ENCODE results near the gene ESRRA. TPM values are rescaled to one million over a fixed set of nuclear protein-coding genes. Genes with fewer than 3 reads are reported as not detected.

Gene ESRRA
- polyA plus RNA-seq, 3 donors from 2014 or later: 4.6 to 18.0 (median 8.7) TPM

DNA sequence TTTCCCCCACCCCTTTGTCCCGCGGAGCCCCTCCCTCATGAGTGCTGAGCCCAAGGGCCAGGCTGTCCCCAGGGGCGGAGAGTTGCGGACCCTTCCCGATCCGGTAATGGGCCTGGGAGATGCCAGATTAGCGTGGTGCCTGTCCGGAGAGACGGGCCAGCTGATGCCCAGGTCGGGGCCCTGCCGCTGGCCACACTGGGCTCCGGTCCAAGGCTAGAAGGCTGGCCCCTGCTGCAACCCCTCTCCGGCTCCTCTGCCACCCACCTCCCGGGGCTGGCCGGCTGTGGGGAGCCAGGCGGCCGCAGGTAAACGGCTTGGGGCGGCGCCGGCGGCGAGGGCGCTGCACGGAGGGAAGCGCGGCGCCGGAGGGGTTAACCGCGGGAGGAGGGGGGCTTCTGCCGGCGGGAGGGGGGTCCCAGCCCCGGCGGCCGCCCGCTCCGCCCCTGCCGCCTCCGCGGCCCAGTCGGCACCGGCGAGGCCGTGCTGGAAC, 14.0 kb upstream of the ESRRA start, which contains the start of gene KCNK4:
Gene KCNK4, plus strand, starts transcription at position 41 of the 490 bp plus-strand sequence. CDS start 1,717 bp downstream, outside the sequence.
- no peaks in the 10 kb centered on the region for H3K9me3 Mint-ChIP-seq
- H3K27me3 Mint-ChIP-seq (ENCODE audit: low read depth in 3 of 3): peaks cover 15 to 18% (median 18%) of the 10 kb centered on the region in 3 donors
- H3K4me3 Mint-ChIP-seq: peak within 1 kb of the TSS; percentile 40 to 73 (median 64)
- peaks cover 12% of the 10 kb centered on the region in 2 donors for H3K4me1 Mint-ChIP-seq
- peaks cover 0 to 5% (median 0%) of the 10 kb centered on the region in 3 donors for H3K36me3 Mint-ChIP-seq
- no peak for DNase-seq
- H3K27ac Mint-ChIP-seq: no peak within 1 kb of the TSS

DNA sequence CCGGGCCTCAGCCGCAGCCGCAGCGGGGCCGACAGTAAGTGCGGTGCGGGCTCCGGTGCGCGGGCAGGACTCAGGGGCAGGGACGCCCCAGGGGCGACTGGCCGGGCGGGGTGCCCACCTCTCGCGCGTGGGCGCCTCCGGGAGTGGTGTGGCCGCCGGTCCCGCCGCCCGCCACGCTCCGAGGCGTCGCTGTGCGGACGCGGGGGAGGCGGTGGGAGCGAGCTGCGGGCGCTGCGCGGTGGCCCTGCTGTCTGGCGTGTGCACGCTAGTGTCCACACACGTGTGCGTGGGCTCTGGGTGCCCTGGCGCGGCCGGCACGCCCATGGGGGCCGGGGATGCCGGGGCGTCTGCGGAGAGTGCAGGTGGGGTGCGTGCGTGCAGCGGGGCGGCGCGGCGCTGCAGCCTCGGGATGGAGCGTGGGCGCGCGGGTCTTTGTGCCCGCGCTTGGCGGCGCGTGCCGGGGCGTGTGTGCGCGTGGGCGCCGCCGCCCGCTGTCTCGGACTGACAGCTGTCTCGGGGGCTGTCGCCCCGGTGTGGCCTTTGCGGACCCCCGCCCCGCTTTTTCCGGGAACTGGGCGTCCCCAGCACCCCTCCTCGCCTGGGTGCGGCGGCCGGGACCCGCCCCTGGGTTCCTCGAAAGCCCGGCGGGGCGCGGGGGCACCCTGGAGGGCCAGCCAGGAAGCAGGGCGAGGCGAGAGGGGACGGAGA, 13.4 kb upstream of the ESRRA start:
- Mint-ChIP-seq H3K27me3 (ENCODE audit: low read depth in 3 of 3) (peaks cover 18 to 22% (median 18%) of the 10 kb centered on the region in 3 donors), H3K4me3 (no peak overlapping the region), H3K27ac (no peak overlapping the region), H3K4me1 (peaks cover 6 to 7% of the 10 kb centered on the region in 2 donors), H3K36me3 (peaks cover 0 to 5% (median 0%) of the 10 kb centered on the region in 3 donors), H3K9me3 (no peaks in the 10 kb centered on the region)
- DNase-seq: no peak

DNA sequence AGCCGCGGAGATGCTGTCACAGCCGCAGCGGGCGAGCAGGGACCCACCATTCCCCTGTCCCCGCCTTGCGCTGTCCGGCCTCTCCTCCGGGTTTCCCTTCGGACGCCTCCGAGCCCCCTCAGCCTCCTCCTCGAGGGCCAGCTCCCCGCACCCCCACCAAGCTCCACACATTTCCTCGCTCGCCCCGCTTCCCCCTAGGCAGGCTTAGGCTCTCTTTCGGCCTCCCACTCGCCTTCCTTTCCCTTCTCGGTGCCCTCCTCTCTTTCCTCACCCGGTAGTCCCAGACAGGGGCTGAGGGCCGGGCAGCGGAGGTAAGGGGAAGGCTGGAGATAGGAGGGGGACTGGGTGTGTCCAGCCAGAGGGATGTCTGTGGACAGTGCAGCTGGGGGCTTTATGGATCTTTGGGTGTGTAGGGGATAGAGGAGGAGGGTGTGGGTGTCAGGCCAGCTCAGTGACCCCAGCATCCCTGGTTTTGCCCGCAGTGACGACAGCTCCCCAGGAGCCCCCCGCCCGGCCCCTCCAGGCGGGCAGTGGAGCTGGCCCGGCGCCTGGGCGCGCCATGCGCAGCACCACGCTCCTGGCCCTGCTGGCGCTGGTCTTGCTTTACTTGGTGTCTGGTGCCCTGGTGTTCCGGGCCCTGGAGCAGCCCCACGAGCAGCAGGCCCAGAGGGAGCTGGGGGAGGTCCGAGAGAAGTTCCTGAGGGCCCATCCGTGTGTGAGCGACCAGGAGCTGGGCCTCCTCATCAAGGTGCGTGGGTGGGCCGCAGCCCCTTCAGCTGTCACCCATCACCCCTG, 12.7 kb upstream of the ESRRA start:
- DNase-seq: no peak
- H3K27me3 Mint-ChIP-seq (ENCODE audit: low read depth in 3 of 3): peaks cover 21 to 26% (median 24%) of the 10 kb centered on the region in 3 donors
- no peaks in the 10 kb centered on the region for H3K9me3 Mint-ChIP-seq
- peaks cover 5 to 7% of the 10 kb centered on the region in 2 donors for H3K4me1 Mint-ChIP-seq
- peaks cover 0 to 5% (median 0%) of the 10 kb centered on the region in 3 donors for H3K36me3 Mint-ChIP-seq
- no peak overlapping the region for H3K27ac Mint-ChIP-seq
- H3K4me3 Mint-ChIP-seq: peak overlapping the region in 4 of 5 donors; percentile 14 to 67 (median 52)

DNA sequence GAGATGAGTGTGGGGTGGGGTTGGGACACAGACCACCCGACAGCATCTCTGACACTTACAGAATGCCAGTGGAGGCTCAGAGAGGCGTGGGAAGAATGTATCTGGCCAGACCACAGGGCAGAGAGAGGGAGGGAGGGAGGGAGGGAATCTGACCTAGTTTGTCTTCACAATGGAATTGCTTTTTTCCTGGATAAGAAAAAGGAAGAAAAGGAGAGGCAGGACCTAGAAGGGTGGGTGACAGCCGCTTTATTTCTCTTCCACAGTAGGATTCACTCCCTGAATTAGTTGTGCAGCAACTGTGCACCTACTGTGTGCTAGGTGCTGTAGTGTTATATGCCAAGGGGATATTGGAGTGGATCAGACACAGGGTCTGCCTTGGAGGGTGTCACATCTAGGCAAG, 10.6 kb upstream of the ESRRA start:
- Mint-ChIP-seq H3K4me1 (peaks cover 8 to 9% of the 10 kb centered on the region in 2 donors), H3K9me3 (no peaks in the 10 kb centered on the region), H3K4me3 (no peak overlapping the region), H3K27me3 (ENCODE audit: low read depth in 3 of 3) (peaks cover 26 to 36% (median 29%) of the 10 kb centered on the region in 3 donors), H3K27ac (no peak overlapping the region), H3K36me3 (peaks cover 0 to 5% (median 0%) of the 10 kb centered on the region in 3 donors)
- no peak for DNase-seq

DNA sequence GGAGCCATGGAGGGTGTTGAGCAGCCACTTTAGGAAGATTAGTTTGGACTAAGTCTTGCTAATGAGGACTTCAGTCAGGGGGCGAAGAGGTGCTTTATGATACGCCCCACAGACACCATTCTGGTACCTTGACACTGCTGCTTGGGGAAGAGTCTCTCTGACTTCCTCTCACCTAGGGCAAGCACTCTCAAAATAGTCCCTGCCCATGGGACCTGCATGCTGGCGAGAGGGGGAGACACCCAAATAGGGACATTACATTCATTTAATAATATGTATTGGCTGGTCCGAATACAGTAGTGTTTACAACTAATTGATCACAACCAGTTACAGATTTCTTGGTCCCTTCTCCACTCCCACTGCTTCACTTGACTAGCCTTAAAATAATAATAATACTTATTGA, 9.6 kb upstream of the ESRRA start:
- no peak overlapping the region for H3K4me3 Mint-ChIP-seq

DNA sequence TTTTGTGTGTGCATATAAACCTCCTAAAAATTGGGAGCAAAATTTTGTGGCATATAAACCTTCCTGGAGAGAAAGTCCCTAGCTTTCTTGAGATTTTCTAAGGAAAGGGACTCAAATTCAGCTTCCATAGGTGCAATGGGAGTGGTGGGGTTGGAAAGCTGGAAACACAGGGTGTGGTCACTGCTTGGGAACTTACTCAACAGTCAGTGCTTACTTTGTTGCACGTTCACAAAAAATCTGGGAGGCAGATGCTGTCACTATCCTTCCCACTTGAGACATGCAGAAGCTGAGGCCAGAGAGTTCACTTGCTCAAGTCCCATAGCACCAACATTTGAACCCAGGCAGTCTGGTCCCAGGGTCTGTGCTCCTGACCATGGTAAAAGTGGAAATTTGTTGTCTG, 9.1 kb upstream of the ESRRA start:
- no peak overlapping the region for H3K27ac Mint-ChIP-seq
- peaks cover 15 to 18% of the 10 kb centered on the region in 2 donors for H3K4me1 Mint-ChIP-seq
- H3K9me3 Mint-ChIP-seq: no peaks in the 10 kb centered on the region

More for the DNA sequence above, 9.6 kb upstream of the ESRRA start:
- H3K4me1 Mint-ChIP-seq: peaks cover 12 to 15% of the 10 kb centered on the region in 2 donors
- H3K36me3 Mint-ChIP-seq: no peaks in the 10 kb centered on the region
- no peak for DNase-seq
- H3K9me3 Mint-ChIP-seq: no peaks in the 10 kb centered on the region
- peaks cover 27 to 45% (median 28%) of the 10 kb centered on the region in 3 donors for H3K27me3 Mint-ChIP-seq (ENCODE audit: low read depth in 3 of 3)
- no peak overlapping the region for H3K27ac Mint-ChIP-seq

DNA sequence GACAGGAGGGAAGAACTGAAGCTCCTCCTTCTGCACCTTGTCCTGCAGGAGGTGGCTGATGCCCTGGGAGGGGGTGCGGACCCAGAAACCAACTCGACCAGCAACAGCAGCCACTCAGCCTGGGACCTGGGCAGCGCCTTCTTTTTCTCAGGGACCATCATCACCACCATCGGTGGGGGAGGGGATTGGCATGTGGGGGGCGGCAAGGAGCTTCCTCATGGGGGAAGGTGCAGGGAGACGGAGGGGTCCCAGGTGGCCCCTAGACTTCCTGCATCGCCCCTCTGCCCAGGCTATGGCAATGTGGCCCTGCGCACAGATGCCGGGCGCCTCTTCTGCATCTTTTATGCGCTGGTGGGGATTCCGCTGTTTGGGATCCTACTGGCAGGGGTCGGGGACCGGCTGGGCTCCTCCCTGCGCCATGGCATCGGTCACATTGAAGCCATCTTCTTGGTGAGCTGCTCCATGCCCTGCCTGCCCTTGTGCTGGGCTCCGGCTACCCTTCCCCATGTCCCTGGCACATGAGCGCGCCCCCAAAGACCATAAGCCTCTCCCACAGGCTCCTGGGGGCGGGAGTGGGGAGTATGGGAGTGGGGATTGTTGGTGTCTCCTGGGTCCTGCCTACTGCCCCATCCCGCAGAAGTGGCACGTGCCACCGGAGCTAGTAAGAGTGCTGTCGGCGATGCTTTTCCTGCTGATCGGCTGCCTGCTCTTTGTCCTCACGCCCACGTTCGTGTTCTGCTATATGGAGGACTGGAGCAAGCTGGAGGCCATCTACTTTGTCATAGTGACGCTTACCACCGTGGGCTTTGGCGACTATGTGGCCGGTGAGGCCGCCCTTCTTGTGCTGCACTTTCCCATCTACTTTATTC, 8.3 kb upstream of the ESRRA start:
- Mint-ChIP-seq H3K36me3 (no peaks in the 10 kb centered on the region), H3K4me3 (no peak overlapping the region), H3K27me3 (ENCODE audit: low read depth in 3 of 3) (peaks cover 29 to 47% (median 40%) of the 10 kb centered on the region in 3 donors), H3K9me3 (no peaks in the 10 kb centered on the region), H3K4me1 (peaks cover 16 to 18% of the 10 kb centered on the region in 2 donors), H3K27ac (no peak overlapping the region)
- DNase-seq: no peak

More for the DNA sequence above, 9.1 kb upstream of the ESRRA start:
- DNase-seq: no peak
- Mint-ChIP-seq H3K4me3 (no peak overlapping the region), H3K27me3 (ENCODE audit: low read depth in 3 of 3) (peaks cover 29 to 45% (median 32%) of the 10 kb centered on the region in 3 donors), H3K36me3 (no peaks in the 10 kb centered on the region)

DNA sequence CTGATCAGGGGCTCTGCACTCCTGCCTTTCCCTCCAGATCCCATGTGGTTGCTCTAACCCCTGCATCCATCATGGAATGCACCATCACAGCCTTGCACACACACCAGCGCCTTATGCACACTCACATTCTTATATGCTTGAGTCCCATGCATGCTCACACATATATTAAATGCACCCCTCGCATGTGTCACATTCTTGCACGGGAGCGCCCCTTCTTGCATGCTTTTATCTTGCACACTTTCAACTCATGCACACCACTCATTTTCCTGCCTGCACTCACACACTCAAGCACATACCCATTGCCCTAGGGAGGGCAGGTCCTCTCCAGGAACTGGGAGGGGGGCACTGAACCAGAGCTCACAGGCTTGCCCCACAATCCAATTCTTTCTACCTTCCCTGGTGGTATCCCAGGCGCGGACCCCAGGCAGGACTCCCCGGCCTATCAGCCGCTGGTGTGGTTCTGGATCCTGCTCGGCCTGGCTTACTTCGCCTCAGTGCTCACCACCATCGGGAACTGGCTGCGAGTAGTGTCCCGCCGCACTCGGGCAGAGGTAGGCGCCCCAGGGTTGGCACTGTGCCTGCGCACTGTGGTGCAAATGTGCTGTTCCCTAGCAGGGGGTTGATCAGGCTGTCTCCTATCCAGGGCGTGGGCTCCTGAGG, 7.5 kb upstream of the ESRRA start:
- no peak for DNase-seq
- peak overlapping the region in 1 of 6 donors; percentile 35 for H3K27ac Mint-ChIP-seq
- H3K4me3 Mint-ChIP-seq: peak overlapping the region in 1 of 5 donors; percentile 21
- H3K4me1 Mint-ChIP-seq: peaks cover 14 to 18% of the 10 kb centered on the region in 2 donors
- no peaks in the 10 kb centered on the region for H3K9me3 Mint-ChIP-seq
- H3K36me3 Mint-ChIP-seq: no peaks in the 10 kb centered on the region
- H3K27me3 Mint-ChIP-seq (ENCODE audit: low read depth in 3 of 3): peaks cover 29 to 45% (median 40%) of the 10 kb centered on the region in 3 donors

DNA sequence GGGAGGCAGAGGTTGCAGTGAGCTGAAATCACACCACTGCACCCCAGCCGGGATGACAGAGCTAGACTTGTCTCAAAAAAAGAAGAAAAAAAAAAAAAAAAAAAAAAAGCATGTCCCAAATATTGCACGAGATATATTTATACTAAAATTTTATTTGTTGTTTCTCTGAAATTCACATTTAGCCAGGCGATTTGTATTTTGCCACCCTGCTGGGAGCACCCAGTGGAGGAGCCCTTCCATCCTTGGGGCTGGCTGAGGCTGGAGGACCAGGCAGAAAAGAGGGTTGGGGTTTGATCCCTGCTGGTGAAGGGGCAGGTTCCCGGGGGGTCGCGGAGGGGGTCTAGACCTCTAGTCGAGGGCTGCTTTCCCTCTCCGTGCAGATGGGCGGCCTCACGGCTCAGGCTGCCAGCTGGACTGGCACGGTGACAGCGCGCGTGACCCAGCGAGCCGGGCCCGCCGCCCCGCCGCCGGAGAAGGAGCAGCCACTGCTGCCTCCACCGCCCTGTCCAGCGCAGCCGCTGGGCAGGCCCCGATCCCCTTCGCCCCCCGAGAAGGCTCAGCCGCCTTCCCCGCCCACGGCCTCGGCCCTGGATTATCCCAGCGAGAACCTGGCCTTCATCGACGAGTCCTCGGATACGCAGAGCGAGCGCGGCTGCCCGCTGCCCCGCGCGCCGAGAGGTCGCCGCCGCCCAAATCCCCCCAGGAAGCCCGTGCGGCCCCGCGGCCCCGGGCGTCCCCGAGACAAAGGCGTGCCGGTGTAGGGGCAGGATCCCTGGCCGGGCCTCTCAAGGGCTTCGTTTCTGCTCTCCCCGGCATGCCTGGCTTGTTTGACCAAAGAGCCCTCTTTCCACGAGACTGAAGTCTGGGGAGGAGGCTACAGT, 6.1 kb upstream of the ESRRA start:
- peak overlapping the region in 4 of 5 donors; percentile 3 to 29 (median 22) for H3K4me3 Mint-ChIP-seq
- peaks cover 30 to 44% (median 36%) of the 10 kb centered on the region in 3 donors for H3K27me3 Mint-ChIP-seq (ENCODE audit: low read depth in 3 of 3)
- H3K4me1 Mint-ChIP-seq: peaks cover 20 to 21% of the 10 kb centered on the region in 2 donors
- no peaks in the 10 kb centered on the region for H3K9me3 Mint-ChIP-seq
- no peaks in the 10 kb centered on the region for H3K36me3 Mint-ChIP-seq
- DNase-seq: peak in 1 of 3 donors; percentile 6
- peak overlapping the region in 4 of 6 donors; percentile 35 to 83 (median 48) for H3K27ac Mint-ChIP-seq

DNA sequence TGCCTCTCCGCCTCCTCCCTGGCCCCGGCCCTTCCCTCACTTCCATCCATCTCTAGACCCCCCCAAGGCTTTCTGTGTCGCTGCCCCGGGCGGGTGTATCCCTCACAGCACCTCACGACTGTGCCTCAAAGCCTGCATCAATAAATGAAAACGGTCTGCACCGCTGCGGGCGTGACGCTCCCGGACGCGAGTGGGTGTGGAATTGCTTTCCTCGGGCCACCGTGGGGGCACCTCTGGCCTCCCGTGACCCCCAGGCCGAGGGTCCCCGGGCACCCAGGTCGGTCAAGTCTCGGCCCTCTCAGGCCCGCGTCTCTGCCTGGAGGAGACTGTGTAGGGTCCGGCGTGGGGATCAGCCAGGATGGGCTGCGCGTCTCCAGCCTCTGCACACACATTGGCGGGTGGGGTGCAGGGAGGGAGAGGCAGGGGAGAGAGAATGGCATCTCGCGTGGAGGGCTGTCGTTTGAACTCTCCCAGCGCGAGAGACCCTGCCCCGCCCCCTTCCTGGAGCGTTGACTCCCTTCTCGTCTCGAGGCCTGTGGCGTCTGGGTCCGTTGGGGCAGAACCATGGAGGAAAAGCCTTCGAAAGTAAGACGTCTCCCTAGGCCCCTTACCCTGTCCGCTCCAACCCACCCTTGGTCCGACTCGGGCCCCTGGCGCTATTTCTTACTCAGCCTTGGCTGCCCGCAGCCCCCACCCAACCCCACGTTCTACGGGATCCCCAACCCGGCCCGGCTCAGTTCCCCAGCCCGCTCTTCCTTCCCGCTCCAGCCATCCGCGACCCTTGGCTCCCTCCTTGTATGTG, 5.3 kb upstream of the ESRRA start, which contains the start of gene CATSPERZ:
Gene CATSPERZ, plus strand, starts transcription at position 512 of the 802 bp plus-strand sequence. Its CDS starts 53 bp downstream, at position 565.
- peaks cover 25 to 30% of the 10 kb centered on the region in 2 donors for H3K4me1 Mint-ChIP-seq
- H3K36me3 Mint-ChIP-seq: no peaks in the 10 kb centered on the region
- peak within 1 kb of the TSS in 5 of 6 donors; percentile 77 to 87 (median 80) for H3K27ac Mint-ChIP-seq
- no peaks in the 10 kb centered on the region for H3K9me3 Mint-ChIP-seq
- H3K4me3 Mint-ChIP-seq: peak within 1 kb of the TSS; percentile 65 to 80 (median 72)
- H3K27me3 Mint-ChIP-seq (ENCODE audit: low read depth in 3 of 3): peaks cover 29 to 41% (median 40%) of the 10 kb centered on the region in 3 donors
- DNase-seq: peak in 1 of 3 donors; percentile 12
